Upper lobe of left lung (tissue), 4 donors: ENCODE results near the gene NRF1.

Experiments
- EP300 ChIP-seq, 4 donors: sonication (generic); formaldehyde crosslinking; IDR thresholded peaks; one replicate each; pipeline ENCODE4 v1.5.1; 2017; ENCODE audit warnings: antibody characterized with exemption in 4 of 4, control low read depth in 2 of 4
- POLR2A ChIP-seq, 4 donors: fragments of 450-650 bp; IDR thresholded peaks; one replicate each; pipeline ENCODE4 v1.5.1; 2016 to 2017; ENCODE audit warnings: antibody characterized with exemption in 4 of 4, mild to moderate bottlenecking in 2 of 4
- POLR2AphosphoS5 ChIP-seq, 2 donors: sonication (generic); formaldehyde crosslinking; IDR thresholded peaks; one replicate each; pipeline ENCODE4 v1.5.1; 2017; ENCODE audit warnings: antibody characterized with exemption in 2 of 2
- TF ChIP-seq, protein P1 (sequence below), 6 experiments: fragments of 450-650 bp in 4 of 6; fragments of 200-600 bp in 2 of 6; sonication (generic) in 2 of 6; IDR thresholded peaks; one replicate each; pipeline ENCODE4 v1.5.1; 2016 to 2019; ENCODE audit warnings: antibody characterized with exemption in 6 of 6

DNA sequence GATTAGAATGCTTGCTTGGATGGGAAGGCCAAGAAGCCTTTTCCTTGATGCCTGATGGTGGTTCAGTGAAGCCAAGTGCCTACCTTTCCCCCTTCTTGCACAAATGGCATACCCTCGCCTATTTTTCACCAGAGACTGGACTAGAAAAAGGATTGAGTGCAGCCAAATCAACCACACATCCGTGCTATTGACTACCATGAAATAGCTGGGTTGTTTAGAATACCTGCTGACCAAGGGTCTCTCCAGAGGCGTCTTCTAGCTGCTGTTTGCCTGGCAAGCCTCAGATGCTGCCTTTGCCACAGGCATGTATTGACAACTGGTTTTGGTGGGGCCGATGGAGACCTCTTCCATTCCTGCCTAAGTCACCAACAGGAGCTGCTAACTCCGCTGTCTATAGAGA is 146.5 kb downstream of the NRF1 start:
- TF ChIP-seq EP300 (IDR thresholded peaks at IDR 0.05) (no peak), POLR2A (IDR thresholded peaks at IDR 0.05) (no peak), POLR2AphosphoS5 (IDR thresholded peaks at IDR 0.05) (no peak)
- TF ChIP-seq, protein P1, sequence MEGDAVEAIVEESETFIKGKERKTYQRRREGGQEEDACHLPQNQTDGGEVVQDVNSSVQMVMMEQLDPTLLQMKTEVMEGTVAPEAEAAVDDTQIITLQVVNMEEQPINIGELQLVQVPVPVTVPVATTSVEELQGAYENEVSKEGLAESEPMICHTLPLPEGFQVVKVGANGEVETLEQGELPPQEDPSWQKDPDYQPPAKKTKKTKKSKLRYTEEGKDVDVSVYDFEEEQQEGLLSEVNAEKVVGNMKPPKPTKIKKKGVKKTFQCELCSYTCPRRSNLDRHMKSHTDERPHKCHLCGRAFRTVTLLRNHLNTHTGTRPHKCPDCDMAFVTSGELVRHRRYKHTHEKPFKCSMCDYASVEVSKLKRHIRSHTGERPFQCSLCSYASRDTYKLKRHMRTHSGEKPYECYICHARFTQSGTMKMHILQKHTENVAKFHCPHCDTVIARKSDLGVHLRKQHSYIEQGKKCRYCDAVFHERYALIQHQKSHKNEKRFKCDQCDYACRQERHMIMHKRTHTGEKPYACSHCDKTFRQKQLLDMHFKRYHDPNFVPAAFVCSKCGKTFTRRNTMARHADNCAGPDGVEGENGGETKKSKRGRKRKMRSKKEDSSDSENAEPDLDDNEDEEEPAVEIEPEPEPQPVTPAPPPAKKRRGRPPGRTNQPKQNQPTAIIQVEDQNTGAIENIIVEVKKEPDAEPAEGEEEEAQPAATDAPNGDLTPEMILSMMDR (IDR thresholded peaks at IDR 0.05) = no peak
